Stimulated activated CD4-positive, alpha-beta T cell treated with anti-CD3 and anti-CD28 coated beads, Interleukin-12 subunit alpha, Interleukin-12 subunit beta, amount 100 ng/mL, for 4 hours (primary cell): ENCODE data around the gene WWC2.
A peak's percentile ranks its signal among the peaks of the same experiment; 100 is the strongest.

Source experiments
- DNase-seq: peaks from one replicate; pipeline ENCODE4 v3.0.0-alpha.2; 2020

The WWC2 gene

GRCh38 chr4:183098723-183099536 is at the start of gene WWC2:
WWC2 (plus strand) TSS chr4:183099257; CDS start chr4:183099492, 235 bp downstream.
- DNase-seq: peak; percentile 63

GRCh38 chr4:183053681-183054080 is 45.4 kb upstream of the WWC2 start:
- DNase-seq: no peak

- no peak for DNase-seq
These were observed 41.8 kb upstream of the WWC2 start for GRCh38 chr4:183057255-183057654.

- DNase-seq: no peak
These were observed 39.3 kb upstream of the WWC2 start for GRCh38 chr4:183059797-183060196.

- no peak for DNase-seq
These were observed 30.6 kb upstream of the WWC2 start for GRCh38 chr4:183068502-183068901.

DNA sequence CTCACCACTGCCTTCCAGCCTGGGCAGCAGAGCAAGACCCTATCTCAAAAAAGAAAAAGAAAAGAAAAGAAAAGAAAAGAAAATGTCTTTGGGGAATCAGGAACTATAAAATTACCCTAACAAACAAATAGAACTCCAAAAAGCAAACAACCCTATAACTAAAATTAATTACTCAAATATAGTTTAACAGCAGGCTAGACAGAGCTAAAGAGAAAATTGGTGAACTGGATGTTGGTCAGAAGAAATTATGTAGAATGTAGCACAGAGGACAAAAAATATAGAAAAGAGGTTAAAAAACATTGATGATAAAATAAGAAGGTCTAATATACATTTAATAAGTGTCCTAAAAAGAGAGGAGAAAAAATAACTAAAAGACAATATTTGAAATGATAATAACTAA is 27.8 kb upstream of the WWC2 start:
- DNase-seq: no peak

DNA sequence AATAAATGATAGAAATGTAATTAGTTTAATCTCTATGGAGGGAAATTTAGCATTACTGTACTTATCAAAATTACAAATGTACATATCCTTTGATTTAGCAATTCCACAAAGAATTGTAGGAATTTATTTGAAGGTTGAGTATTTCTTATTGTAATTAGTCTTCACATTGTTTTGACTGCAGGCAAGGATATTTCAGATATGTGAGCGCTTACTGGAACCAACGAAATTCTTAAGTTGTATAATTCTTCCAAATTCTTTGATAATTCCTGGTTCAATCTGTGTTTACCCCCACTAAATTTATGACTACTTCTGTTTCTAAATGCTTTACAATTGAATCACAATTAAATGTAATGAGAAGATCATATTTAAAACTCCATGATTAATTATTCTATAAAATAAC is 26.9 kb upstream of the WWC2 start:
- DNase-seq: no peak

DNA sequence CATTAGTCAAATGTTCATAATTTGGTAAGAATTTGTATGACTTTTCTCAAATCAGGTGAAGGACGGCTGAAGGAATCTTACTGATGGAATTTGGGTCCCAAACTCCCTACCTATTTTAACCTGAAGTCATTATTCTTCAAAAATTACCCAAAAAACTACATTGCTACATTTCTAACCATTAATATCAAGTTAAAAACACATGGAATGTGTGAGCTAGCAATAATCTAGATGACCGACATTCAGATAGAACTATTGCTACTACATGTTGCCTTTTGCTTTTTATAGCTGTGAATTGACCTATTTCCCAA is 25.3 kb upstream of the WWC2 start:
- DNase-seq: no peak

DNA sequence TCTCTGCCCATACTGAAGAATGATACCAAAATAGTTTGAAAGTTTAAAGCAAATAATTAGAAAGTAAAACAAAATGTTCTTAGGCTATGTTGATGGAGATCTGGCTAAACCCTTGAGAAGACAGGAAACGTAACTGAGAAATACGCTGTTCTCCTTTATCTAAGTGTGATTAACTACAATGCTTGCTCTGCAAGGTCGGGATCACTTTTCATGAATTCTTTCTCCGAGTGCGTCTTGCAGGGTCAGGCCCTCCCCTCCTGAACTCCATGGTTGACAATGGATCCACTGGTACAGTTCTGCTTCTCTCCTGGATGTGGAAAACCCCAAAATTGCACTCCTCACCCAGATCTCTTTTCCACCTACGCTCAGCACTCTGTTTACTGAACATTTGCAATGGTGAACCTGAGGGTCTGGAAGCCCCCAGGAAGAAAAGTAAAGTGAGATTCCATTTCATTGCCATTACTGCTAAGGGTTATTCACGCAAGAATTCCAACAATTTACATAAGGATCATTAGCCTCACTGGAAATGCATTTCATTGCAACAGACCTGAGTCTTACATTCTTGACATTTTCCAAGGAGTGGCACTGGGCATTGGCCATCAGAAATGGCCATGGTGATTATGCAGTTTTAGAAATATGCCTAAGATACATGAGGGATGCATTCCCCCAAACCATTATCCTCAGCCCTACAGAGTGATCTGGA is 24.6 kb upstream of the WWC2 start:
- no peak for DNase-seq

DNA sequence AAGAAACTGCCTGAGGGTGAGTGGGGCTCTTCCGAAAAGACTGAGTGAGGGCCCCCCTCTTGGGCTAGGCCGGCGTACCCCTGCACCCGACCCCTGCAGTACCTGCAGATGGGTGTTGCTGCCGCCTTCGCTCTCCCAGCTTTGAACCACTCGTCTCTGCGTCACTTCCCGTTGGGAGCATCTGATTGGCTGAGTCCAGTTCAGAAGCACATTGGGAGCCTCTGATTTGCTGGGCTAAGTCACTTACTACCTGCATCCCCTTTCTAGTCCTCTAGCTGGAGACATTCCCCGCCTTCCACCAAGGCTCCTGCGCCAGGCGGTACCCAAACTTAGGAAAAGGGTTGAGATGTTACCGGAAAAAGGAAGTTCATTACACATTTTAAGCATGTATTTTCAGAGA is 20.4 kb upstream of the WWC2 start:
- DNase-seq: no peak

DNA sequence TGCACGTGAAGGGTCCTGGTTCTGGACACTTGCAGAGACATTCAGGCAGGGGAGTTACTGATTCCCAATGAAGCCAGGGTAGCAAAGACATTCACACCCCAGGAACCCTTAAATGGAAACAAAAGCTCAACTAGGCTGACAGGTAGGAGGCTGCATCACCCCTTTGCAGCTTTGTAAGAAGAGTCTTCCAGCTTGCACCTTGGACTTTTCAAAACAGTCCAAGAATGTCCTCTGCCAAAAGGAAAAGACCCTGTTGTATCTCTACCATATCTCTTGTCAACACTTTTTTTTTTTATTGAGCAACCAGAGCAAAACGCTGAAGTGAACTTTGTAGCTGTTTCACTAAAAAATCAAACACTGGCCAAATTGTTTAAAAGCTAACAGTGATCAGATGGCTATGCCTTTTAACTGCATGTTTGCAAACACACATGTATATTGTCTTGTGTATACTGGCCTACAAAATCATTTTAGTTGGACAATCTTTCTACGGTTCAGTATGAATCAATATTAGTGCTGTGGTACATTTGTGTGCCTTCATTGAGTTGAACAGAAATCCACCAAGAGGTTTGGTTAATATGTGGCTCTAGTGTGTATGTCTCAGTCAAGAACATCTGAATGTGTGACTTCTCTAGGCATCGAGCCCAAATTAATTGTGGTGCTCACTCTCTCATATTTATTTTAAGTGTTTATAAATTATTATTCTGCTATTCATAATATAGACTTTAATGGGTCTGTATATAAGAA is 18.5 kb upstream of the WWC2 start:
- DNase-seq: no peak

DNA sequence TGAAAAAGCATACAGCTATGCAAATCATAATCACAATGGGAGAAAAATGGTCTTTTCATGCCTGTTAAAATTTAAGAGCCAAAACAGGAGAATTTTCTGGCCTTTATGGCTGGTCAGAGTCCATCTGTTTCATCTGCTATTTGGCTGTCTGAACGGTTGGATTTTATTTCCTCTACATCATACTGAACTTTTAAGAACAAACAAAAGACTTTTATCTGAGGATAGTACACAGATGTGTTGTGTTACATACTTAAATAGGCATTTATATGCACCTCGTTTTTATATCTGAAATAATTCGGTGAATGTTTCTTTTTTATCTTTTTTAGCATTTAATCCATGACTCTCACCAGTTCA is 18.0 kb upstream of the WWC2 start:
- DNase-seq: no peak

GRCh38 chr4:183082053-183082452 is 17.0 kb upstream of the WWC2 start:
- no peak for DNase-seq

GRCh38 chr4:183094393-183095198 is 4.5 kb upstream of the WWC2 start:
- no peak for DNase-seq

- DNase-seq: no peak
These were observed 3.9 kb upstream of the WWC2 start for GRCh38 chr4:183095199-183095512.

DNA sequence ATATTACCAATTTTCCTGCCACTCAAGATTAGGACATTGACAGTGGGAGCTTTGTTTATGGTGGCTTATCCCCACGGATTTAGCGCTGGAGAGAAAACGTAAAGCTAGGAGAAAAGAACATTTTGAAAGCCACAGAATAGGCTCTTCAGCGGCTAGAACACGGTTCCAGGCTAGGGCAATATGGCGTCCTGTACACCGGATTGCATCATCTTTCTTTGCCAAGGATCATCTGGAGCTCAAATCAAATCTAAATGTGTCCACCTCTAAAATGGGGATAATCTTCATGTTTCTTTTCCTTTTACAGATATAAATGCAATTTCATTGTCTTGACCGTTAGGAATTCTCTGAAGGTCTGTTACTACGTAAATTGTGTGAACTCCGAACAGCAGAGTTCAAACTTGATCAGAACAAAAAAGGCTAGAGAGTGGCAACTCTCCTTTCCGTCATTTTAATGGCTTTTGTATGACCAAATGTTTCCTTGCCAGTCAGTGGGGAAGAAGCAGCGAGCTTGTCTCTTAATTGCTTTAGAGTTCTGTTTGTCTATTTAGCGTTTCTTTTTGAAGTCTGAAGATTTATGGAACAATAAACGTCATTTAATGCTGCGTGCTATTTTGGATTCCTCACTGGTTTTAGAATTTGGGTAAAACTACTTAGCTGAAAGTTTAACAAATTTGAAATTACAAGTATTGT is 2.6 kb upstream of the WWC2 start:
- DNase-seq: no peak

DNA sequence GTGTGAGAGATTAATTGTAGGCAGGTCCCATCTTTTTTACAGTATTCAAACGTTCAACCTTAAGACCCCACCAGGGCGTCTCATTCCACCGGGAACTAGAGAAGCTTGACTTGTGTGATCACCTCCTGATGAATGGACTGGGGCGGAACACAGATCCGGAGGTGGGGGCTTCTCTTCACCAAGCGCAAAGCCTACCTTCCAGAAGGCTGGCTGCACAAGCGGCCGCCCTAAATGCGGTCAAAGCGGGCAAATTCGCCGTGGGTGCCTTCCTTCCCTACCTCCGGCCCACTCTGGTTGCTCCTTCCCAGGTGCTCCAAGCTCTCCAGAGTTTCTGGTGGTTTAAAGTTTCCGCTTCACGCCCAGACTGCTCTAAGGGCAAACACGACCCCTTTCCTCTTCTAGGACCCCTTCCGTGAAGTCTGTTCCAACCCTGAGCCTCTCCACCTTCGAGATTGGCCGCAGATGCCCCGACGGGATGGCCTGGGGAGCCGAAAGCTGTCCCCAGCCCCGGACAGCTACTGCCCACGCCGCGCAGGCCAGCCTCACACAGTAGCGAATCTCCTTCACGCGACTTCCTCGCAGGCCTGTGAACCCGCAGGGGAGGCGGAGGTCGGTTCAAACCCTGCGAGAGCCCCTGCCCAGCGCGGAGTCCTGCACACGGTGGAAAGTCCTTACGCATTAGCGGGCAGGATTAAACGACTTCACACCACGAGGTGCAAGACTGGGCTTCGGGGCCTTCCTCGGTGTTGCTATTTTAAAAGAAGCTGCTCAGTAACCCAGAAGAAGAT is 1.6 kb upstream of the WWC2 start:
- peak; percentile 1 for DNase-seq

DNA sequence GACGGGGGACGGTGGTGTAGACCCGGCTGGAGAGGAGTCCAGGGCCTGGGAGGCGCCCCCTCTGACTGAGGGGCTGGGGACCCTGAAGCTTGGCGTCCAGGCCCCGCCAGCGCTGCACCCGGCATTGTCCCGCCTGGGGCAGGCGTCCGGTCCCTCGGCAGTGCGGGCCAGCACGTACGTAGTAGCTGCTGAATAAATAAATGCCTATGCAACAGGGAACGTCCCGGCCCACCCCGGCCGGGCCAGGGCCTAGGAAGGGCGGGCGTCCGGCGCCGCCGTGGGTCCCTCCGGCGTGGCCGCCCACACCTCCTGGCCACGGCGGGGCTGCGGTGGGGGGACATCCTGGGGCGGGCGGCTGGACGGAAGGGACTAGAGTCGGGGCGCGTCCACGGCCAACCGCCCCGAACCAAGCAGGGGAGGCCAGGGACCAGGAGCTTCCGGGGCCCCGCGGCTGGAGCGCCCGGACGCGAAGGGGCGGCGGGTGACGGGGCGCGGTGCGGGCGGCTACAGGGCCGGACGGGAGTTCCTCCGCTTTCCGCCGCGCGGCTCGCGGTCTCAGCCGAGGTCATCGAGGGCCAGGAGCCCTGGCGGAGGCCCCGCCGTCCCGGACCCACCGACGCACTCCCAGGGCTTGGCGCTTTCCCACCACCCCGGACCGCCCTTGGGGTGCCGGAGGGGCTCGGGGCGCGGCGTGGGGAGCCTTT is 886 bp upstream of the WWC2 start:
- DNase-seq: peak; percentile 15

DNA sequence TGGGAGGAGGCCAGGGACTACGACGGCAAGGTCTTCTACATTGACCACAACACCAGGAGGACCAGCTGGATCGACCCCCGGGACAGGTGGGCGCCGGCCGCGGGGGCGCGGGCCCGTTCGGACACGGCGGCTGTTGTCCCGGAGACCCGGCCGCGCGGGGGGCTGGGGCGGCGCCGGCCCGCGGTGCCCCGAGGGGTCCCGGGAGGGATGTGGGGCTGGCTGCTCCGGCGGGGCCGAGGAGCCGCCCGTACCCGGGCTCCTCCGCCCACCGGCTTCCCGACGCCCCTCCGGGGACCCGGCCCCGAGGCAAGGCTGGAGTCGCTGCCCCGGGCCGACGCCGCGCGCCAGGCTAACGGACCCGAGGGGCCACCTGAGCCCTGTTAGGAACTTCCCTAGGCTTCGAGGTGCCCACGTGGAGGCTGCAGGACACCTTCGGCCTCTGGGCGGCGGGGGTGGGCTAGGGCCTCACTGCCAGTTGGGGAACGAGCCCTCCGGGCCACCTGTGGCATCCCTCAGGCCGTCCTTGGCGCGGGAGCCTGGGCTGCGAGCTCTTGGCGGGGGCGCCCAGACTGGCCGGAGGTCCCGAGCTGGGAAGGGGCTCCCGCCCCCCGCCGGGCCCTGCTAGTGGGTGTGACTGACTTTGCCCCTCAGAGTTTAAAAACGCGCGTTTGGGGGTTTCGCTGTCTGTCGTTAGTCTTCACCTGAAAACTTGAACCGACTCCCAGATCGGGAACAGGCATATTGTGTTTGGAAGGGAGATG is 660 bp downstream of the WWC2 start:
- DNase-seq: peak; percentile 10

DNA sequence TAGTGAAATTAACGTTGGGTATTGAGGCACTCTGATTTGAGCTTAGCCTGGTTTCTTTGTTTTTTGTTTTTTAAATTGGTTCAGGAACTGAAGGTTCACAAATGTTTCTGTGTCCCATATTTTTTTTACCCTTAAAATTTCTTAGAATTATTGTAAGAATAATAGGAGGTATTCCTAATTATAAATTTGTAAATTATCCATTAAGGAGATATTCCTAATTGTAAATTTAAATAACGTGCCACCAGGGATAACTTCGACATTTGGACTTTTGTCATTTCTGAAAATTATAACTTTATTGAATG is 1.2 kb downstream of the WWC2 start:
- no peak for DNase-seq

DNA sequence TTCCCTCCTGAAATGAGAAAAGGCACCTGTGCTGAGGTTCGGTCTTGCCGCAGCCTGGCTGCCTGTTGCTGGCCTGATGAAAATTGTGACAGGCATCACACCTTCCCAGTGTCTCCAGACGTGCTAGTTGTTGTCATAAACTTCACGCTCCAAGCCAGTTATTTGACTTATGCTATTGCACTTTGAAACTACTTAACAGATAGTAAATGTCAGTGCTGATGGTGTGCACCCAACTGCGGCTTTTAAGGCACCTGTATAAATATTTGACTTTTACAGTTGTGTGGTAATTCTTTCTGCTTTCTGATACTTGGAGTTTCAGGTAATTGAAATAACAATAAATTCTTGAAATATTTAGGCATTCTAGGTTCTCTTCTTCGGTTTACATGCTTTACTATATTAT is 1.8 kb downstream of the WWC2 start:
- DNase-seq: no peak
